Esophagus muscularis mucosa (tissue), 4 donors: ENCODE results near the gene RHBDL1. TPM values are rescaled to one million over a fixed set of nuclear protein-coding genes. Genes with fewer than 3 reads are reported as not detected.

Source experiments
- DNase-seq: peaks from one replicate; pipeline ENCODE4 v3.0.0-alpha.2; 2017; ENCODE audit errors: extremely low spot score
- H3K27ac ChIP-seq, 4 donors: fragments of 200-600 bp; sonication (generic); replicated peaks in 1 of 4; 1 replicate in 3 of 4; 2 replicates in 1 of 4; pipeline ENCODE4 v1.5.1; 2016 to 2019; ENCODE audit warnings: mild to moderate bottlenecking in 1 of 4
- H3K27me3 ChIP-seq, 4 donors: fragments of 200-600 bp; sonication (generic); one replicate each; pipeline versions ENCODE4 v1.5.1 to v1.6.0; 2016 to 2019
- H3K36me3 ChIP-seq, 4 donors: fragments of 200-600 bp; sonication (generic); one replicate each; pipeline ENCODE4 v1.5.1; 2016 to 2019
- H3K4me1 ChIP-seq, 4 donors: fragments of 200-600 bp; sonication (generic); one replicate each; pipeline ENCODE4 v1.5.1; 2016 to 2019
- H3K4me3 ChIP-seq, 4 donors: fragments of 200-600 bp; sonication (generic); 1 replicate in 2 of 4; 2 replicates in 2 of 4; pipeline ENCODE4 v1.5.1; 2016 to 2019; ENCODE audit warnings: mild to moderate bottlenecking in 4 of 4, moderate library complexity in 1 of 4
- H3K9me3 ChIP-seq, 4 donors: fragments of 200-600 bp; sonication (generic); 1 replicate in 3 of 4; 2 replicates in 1 of 4; pipeline ENCODE4 v1.5.1; 2016 to 2019
- CTCF ChIP-seq, 3 experiments: fragments of 200-600 bp in 2 of 3; fragments of 450-650 bp in 1 of 3; sonication (generic) in 2 of 3; IDR thresholded peaks; one replicate each; pipeline ENCODE4 v1.5.1; 2017 to 2019; ENCODE audit warnings: antibody characterized with exemption in 3 of 3, mild to moderate bottlenecking in 2 of 3, moderate library complexity in 1 of 3
- EP300 ChIP-seq: sonication (generic); formaldehyde crosslinking; IDR thresholded peaks from one replicate; pipeline ENCODE4 v1.6.1; 2017; ENCODE audit warnings: antibody characterized with exemption
- POLR2A ChIP-seq: fragments of 450-650 bp; IDR thresholded peaks from one replicate; pipeline ENCODE4 v1.6.1; 2017; ENCODE audit warnings: antibody characterized with exemption, moderate library complexity, mild to moderate bottlenecking, low read depth
- POLR2AphosphoS5 ChIP-seq, 2 donors: sonication (generic); formaldehyde crosslinking; IDR thresholded peaks; one replicate each; pipeline ENCODE4 v1.6.1; 2017; ENCODE audit warnings: antibody characterized with exemption in 2 of 2
- WGBS: methylation state at CpG from one replicate; pipeline ENCODE4 v1.1.5; 2018; 5-methylcytosine and 5-hydroxymethylcytosine counted together
- intact Hi-C: fragments of 100-400 bp; cut with DNase I; formaldehyde crosslinking; loops from one replicate; pipeline ENCODE4 v1.15.1; 2023
- total RNA-seq, 4 donors: library from RNA; depleted of rRNA; stranded (reverse); fragments of >200 nt; gene quantifications; one replicate each; pipeline versions ENCODE4 v1.1.0 to v1.2.1, GENCODE V29; 2016

Gene RHBDL1
- total RNA-seq, 4 donors from 2014 or later = 0.17 to 2.0 (median 0.66) TPM

- no peak overlapping the region for H3K4me3 ChIP-seq
- H3K36me3 ChIP-seq = peaks cover 42 to 56% (median 50%) of the 10 kb centered on the region in 4 donors
- TF ChIP-seq POLR2A = no peak
- TF ChIP-seq EP300 = no peak
- no peak for TF ChIP-seq CTCF (IDR thresholded peaks at IDR 0.05)
- TF ChIP-seq POLR2AphosphoS5 (IDR thresholded peaks at IDR 0.05) = no peak
- WGBS = 93% methylated on average over 7 of the region's 19 CpGs
- H3K4me1 ChIP-seq = peaks cover 23 to 50% (median 41%) of the 10 kb centered on the region in 4 donors
- H3K9me3 ChIP-seq = no peaks in the 10 kb centered on the region
- intact Hi-C loops = no loop called here
- no peak overlapping the region for H3K27ac ChIP-seq
- no peak for DNase-seq
- H3K27me3 ChIP-seq = peaks cover 0 to 5% (median 0%) of the 10 kb centered on the region in 4 donors
These were observed 3.1 kb upstream of the RHBDL1 start for GRCh38 chr16:672371-672770.

GRCh38 chr16:672851-673250 lies 2.6 kb upstream of the RHBDL1 start:
- WGBS = 93% methylated on average over 17 of the region's 21 CpGs
- TF ChIP-seq CTCF (IDR thresholded peaks at IDR 0.05) (no peak), EP300 (no peak), POLR2A (no peak), POLR2AphosphoS5 (IDR thresholded peaks at IDR 0.05) (no peak)
- no peak overlapping the region for H3K4me3 ChIP-seq
- intact Hi-C loops = no loop called here
- H3K27ac ChIP-seq = no peak overlapping the region
- no peaks in the 10 kb centered on the region for H3K9me3 ChIP-seq
- peaks cover 19 to 45% (median 36%) of the 10 kb centered on the region in 4 donors for H3K4me1 ChIP-seq
- H3K36me3 ChIP-seq = peaks cover 42 to 56% (median 50%) of the 10 kb centered on the region in 4 donors
- peaks cover 0 to 5% (median 0%) of the 10 kb centered on the region in 4 donors for H3K27me3 ChIP-seq
- no peak for DNase-seq

- intact Hi-C loops = no loop called here
- 90% methylated on average over 7 of the region's 18 CpGs for WGBS
- no peak overlapping the region for H3K27ac ChIP-seq
- no peak for TF ChIP-seq POLR2AphosphoS5 (IDR thresholded peaks at IDR 0.05)
- no peak for TF ChIP-seq POLR2A
- TF ChIP-seq EP300 = no peak
- no peak for TF ChIP-seq CTCF (IDR thresholded peaks at IDR 0.05)
- H3K4me1 ChIP-seq = peaks cover 19 to 42% (median 34%) of the 10 kb centered on the region in 4 donors
- no peak for DNase-seq
- peaks cover 42 to 56% (median 50%) of the 10 kb centered on the region in 4 donors for H3K36me3 ChIP-seq
- peaks cover 0 to 5% (median 0%) of the 10 kb centered on the region in 4 donors for H3K27me3 ChIP-seq
- H3K9me3 ChIP-seq = no peaks in the 10 kb centered on the region
- H3K4me3 ChIP-seq = no peak overlapping the region
These were observed 2.0 kb upstream of the RHBDL1 start for GRCh38 chr16:673399-673991.

- H3K4me1 ChIP-seq = peaks cover 16 to 39% (median 31%) of the 10 kb centered on the region in 4 donors
- peaks cover 0 to 5% (median 0%) of the 10 kb centered on the region in 4 donors for H3K27me3 ChIP-seq
- H3K27ac ChIP-seq = peak overlapping the region in 2 of 4 donors; percentile 11 to 14
- H3K36me3 ChIP-seq = peaks cover 42 to 49% (median 46%) of the 10 kb centered on the region in 4 donors
- DNase-seq = no peak
- no peaks in the 10 kb centered on the region for H3K9me3 ChIP-seq
- intact Hi-C loops = no loop called here
- TF ChIP-seq POLR2A (no peak), EP300 (no peak), CTCF (IDR thresholded peaks at IDR 0.05) (no peak)
- WGBS = 86% methylated on average over 16 of the region's 22 CpGs
- no peak overlapping the region for H3K4me3 ChIP-seq
These were observed 1.1 kb upstream of the RHBDL1 start for GRCh38 chr16:674214-674881.
